Ishikawa (cell line): ENCODE results near the gene UBE2D3.

ENCODE experiments used
- CEBPB ChIP-seq: IDR thresholded peaks from 2 replicates; pipeline ENCODE4 v1.6.1; 2012
- CREB1 ChIP-seq: IDR thresholded peaks from 2 replicates; pipeline ENCODE4 v1.6.1; 2012; ENCODE audit warnings: low read depth
- EGR1 ChIP-seq: IDR thresholded peaks from 2 replicates; pipeline ENCODE4 v1.6.1; 2012
- EP300 ChIP-seq: IDR thresholded peaks from 2 replicates; pipeline ENCODE4 v1.6.1; 2012; ENCODE audit warnings: borderline replicate concordance
- FOXM1 ChIP-seq: IDR thresholded peaks from 2 replicates; pipeline ENCODE4 v1.6.1; 2012; ENCODE audit warnings: low read depth, borderline replicate concordance
- MAX ChIP-seq: IDR thresholded peaks from 2 replicates; pipeline ENCODE4 v1.6.1; 2012
- NFIC ChIP-seq: IDR thresholded peaks from 2 replicates; pipeline ENCODE4 v1.6.1; 2012
- RAD21 ChIP-seq: IDR thresholded peaks from 2 replicates; pipeline ENCODE4 v1.6.1; 2012; ENCODE audit warnings: low read depth
- REST ChIP-seq: IDR thresholded peaks from 2 replicates; pipeline ENCODE4 v1.6.1; 2012; ENCODE audit warnings: low read depth, mild to moderate bottlenecking
- TAF1 ChIP-seq: IDR thresholded peaks from 2 replicates; pipeline ENCODE4 v1.6.1; 2012; ENCODE audit warnings: low read depth, mild to moderate bottlenecking
- TEAD4 ChIP-seq: IDR thresholded peaks from 2 replicates; pipeline ENCODE4 v1.6.1; 2012
- USF1 ChIP-seq: IDR thresholded peaks from 2 replicates; pipeline ENCODE4 v1.6.1; 2012
- YY1 ChIP-seq: IDR thresholded peaks from 2 replicates; pipeline ENCODE4 v1.6.1; 2012; ENCODE audit warnings: low read depth
- ZBTB7A ChIP-seq: IDR thresholded peaks from 2 replicates; pipeline ENCODE4 v1.6.1; 2012; ENCODE audit warnings: low read depth

The UBE2D3 gene

GRCh38 chr4:102817613-102818268 is 9.6 kb downstream of the UBE2D3 start:
- TF ChIP-seq TAF1 (no peak), EP300 (no peak), MAX (no peak), USF1 (no peak), REST (no peak), YY1 (no peak), CREB1 (no peak)

GRCh38 chr4:102817021-102817605 is 10.2 kb downstream of the UBE2D3 start:
- TF ChIP-seq CREB1: no peak
- TF ChIP-seq TEAD4: no peak
- TF ChIP-seq YY1: no peak
- no peak for TF ChIP-seq EGR1
- TF ChIP-seq CEBPB: no peak

GRCh38 chr4:102815981-102816380 is 11.4 kb downstream of the UBE2D3 start:
- TF ChIP-seq EGR1: no peak
- TF ChIP-seq USF1: peak; percentile 37; the same call in 1 of the 2 replicates
- TF ChIP-seq RAD21: no peak
- no peak for TF ChIP-seq REST

- TF ChIP-seq CREB1: no peak
Observed at GRCh38 chr4:102809691-102810090, 17.7 kb downstream of the UBE2D3 start.

- TF ChIP-seq EGR1: no peak
- TF ChIP-seq FOXM1: no peak
- no peak for TF ChIP-seq CEBPB
- no peak for TF ChIP-seq NFIC
- no peak for TF ChIP-seq USF1
- TF ChIP-seq EP300: no peak
- no peak for TF ChIP-seq ZBTB7A
- no peak for TF ChIP-seq CREB1
- TF ChIP-seq TEAD4: no peak
Observed at GRCh38 chr4:102809190-102809589, 18.2 kb downstream of the UBE2D3 start.

GRCh38 chr4:102808009-102808408 is 19.3 kb downstream of the UBE2D3 start:
- TF ChIP-seq REST: no peak
- TF ChIP-seq EP300: no peak
